Left lobe of liver (tissue), 2 donors: Measurements from ENCODE around the gene DHRS2. TPM values are rescaled to one million over a fixed set of nuclear protein-coding genes. Genes with fewer than 3 reads are reported as not detected.
"Not testable (repeated sequence)": the region's sequence is repeated elsewhere in the genome, so short reads cannot be mapped to it uniquely, and the experiment has no call there.

Source experiments
- ATAC-seq: fragments of 200-7000 bp; cut with Tn5 transposase; one replicate; pipeline ENCODE4 v1.9.1; 2020; ENCODE audit warnings: mild to moderate bottlenecking, moderate library complexity
- DNase-seq: peaks from one replicate; pipeline ENCODE4 v3.0.0-alpha.2; 2020; ENCODE audit warnings: low spot score
- total RNA-seq: library from RNA; stranded (reverse); gene quantifications from one replicate; pipeline ENCODE4 v1.2.1, GENCODE V29; 2021
- donor health status: DM: no; HTN: no; CAD: no; lungs with moderate emphysema.
- donor health status: DM: no; HTN: yes; CAD: no.

DHRS2 gene
- total RNA-seq, 1 donor from 2014 or later, result 6.2 TPM

DNA sequence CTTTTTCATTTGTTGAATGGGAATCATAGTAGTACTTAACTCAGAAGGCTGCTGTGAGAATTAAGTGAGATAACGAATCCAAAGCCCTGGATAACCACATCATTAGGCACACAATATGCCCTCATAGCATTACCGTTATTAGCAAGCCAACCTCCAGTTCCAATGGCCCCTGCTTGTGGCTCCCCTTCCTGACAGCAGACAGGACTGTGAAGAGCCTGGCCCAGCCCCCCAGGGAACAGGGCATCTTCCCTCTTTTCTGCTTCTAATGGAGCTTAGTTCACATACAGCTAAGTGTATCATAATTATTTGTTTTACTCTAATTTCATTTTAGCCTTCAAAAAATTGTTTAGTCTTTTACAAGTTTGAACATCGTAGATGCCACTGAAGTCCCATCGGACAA is 39.7 kb downstream of the DHRS2 start:
- ATAC-seq (no peak), DNase-seq (no peak)

DNA sequence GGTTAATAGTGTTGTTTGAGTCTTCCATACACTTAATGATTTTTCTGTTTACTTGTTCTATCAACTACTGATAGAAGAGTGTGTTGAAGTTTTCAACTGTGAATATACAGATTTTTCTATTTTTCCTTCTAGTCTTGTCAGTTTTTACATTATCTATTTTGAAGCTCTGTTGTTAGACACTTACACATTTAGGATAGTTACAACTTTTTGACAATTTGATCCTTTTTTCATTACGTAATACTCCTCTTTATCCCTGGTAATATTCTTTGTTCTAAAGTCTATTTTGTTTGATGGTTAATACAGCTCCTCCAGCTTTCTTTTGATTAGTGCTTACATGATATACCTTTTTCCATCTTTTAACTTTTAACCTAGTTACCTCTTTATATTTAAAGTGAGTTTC is 45.2 kb downstream of the DHRS2 start:
- ATAC-seq (no peak), DNase-seq (no peak)

DNA sequence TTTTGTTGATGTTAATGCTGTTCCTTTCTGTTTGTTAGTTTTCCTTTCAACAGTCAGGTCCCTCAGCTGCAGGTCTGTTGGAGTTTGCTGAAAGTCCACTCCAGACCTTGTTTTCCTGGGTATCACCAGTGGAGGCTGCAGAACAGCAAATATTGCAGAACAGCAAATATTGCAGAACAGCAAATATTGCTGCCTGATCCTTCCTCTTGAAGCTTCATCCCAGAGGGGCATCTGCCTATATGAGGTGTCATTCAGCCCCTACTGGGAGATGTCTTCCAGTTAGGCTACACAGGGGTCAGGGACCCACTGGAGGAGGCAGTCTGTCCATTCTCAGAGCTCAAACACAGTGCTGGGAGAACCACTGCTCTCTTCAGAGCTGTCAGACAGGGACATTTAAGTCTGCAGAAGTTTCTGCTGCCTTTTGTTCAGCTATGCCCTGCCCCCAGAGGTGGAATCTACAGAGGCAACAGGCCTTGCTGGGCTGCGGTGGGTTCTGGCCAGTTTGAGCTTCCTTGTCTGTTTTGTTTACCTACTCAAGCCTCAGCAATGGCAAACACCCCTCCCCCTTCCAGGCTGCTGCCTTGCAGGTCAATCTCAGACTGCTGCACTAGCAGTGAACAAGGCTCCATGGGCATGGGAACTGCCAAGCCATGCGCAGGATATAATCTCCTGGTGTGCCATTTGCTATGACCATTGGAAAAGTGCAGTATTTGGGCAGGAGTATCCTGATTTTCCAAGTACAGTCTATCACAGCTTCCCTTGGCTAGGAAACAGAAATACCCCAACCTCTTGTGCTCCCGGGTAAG is 53.7 kb downstream of the DHRS2 start:
- ATAC-seq, result peak; percentile 77
- DNase-seq, result not testable (repeated sequence)

DNA sequence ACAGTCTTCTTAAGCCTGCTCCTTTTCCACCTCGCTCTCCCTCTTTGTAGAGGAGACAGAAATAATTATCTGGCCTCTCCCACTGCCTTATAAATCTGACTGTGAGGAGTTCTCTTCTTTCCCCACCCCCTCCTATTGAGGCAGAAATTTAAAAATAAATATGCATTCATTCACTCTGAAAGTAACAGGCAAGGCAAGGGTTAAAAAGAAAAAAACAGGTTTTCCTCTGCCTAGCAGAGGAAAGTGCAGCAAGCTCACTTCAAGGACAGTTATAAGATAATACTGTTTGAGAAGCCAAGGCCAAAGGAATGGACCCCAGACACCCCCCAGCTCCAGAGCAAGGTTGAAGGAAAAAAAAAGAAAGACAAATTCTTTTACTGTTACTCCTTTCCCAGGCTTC is 56.3 kb downstream of the DHRS2 start:
- DNase-seq (no peak), ATAC-seq (no peak)

DNA sequence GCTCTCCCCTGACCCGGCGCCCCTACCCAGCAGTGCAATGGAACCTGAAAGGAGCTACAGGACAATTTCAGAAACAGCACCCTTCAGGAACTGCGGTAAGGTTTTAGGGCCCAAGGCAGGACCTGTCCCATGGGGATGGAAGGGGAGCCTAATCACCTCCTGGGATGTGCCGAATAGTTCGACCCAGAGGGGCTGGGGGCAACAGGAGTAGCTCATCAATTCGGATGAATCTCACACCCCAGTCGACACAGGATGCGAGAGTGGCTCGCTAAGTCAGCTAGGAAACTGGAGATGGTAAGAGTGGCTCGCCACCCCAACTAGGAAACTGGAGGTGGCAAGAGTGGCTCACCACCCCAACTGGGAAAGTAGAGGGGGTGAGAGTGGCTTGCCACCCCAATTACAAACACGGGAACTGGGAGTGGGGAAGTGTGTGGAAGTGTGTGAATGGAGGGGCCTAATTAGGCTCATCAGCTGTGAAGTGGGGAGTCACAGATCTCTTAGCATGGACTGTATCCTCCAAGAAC is 57.1 kb downstream of the DHRS2 start:
- ATAC-seq, result no peak

DNA sequence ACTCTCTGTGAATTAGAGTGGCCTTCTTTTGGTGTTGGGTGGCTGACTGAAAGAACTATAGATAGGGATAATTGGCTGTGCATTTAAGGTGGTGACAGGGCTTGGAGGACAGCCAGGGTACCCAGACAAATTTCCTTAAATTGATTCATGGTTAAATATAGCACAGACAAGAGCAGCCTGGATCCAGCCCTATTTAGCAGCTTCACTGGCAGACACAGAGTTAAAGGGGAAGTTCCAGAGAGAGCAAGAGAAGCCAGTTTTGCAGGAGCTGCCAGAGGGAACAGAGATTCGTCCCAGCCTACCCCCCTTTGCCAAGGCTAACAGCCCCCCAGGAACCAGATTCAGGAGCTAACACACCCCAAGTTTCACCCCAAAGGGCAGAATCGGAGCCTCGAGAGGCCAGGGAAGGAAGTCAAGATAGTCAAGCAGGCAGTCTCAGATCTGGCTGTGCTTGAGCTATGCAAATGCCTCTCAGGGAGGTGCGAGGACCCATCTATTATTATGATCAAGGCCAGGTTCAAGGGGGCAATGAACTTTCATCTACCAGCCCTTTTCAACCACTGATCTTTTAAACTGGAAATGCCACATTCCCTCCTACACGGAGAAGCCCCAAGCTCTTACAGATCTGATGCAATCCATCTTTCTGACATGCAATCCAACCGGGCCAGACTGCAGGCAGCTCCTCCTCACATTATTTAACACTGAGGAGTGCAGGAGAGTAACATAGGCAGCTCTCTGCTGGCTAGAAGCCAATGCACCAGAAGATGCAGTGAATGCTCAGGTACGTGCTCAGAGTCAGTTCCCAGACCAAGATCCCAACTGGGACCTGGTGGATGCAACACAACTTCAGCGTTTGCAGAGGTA is 58.2 kb downstream of the DHRS2 start:
- ATAC-seq (peak; percentile 38), DNase-seq (no peak)

More for the DNA sequence above, 57.1 kb downstream of the DHRS2 start:
- no peak for DNase-seq

Other genes with a start within 250 kb of the DHRS2 start
- not detected for gene MYH6, start 228.1 kb upstream of the DHRS2 start, total RNA-seq
- not detected for gene MYH7, start 200.7 kb upstream of the DHRS2 start, total RNA-seq
- 12.1 TPM for gene NGDN, start 166.7 kb upstream of the DHRS2 start, total RNA-seq
- 0.81 TPM for gene ZFHX2, start 84.6 kb upstream of the DHRS2 start, total RNA-seq
- gene THTPA, start 80.1 kb upstream of the DHRS2 start, total RNA-seq, result 11.1 TPM
- gene AP1G2, start 68.6 kb upstream of the DHRS2 start, total RNA-seq, result 19.3 TPM
- gene JPH4, start 57.6 kb upstream of the DHRS2 start, total RNA-seq, result 0.10 TPM